Keratinocyte (primary cell): ENCODE results near the gene PGAM4. TPM values are rescaled to one million over a fixed set of nuclear protein-coding genes. Genes with fewer than 3 reads are reported as not detected.

Experiments used
- DNase-seq: peaks from one replicate; pipeline ENCODE4 v3.0.0-alpha.2; 2011; ENCODE audit warnings: low read depth, missing footprints, low spot score
- FAIRE-seq: peaks from 2 replicates; lab custom pipeline; 2011; peaks lifted over from hg19 to GRCh38; lab: Jason Lieb, UNC
- H2AFZ ChIP-seq: 2 replicates; pipeline ENCODE4 v1.6.0; 2012; ENCODE audit warnings: low read length, control low read depth, inconsistent platforms; ENCODE audit not compliant: control insufficient read depth
- H3K27ac ChIP-seq: 2 replicates; pipeline ENCODE4 v1.5.1; 2011; ENCODE audit warnings: low read length; ENCODE audit not compliant: control insufficient read depth, insufficient read depth
- H3K27me3 ChIP-seq: 3 replicates; pipeline ENCODE4 v1.6.0; 2011; ENCODE audit warnings: low read length; ENCODE audit not compliant: control insufficient read depth, insufficient read depth; ENCODE audit errors: extremely low read depth
- H3K36me3 ChIP-seq, 2 experiments: 2 replicates in 1 of 2; 3 replicates in 1 of 2; pipeline ENCODE4 v1.5.1; 2011; ENCODE audit warnings: low read length in 2 of 2, mild to moderate bottlenecking in 1 of 2; ENCODE audit not compliant: control insufficient read depth in 2 of 2, insufficient read depth in 2 of 2; ENCODE audit errors: extremely low read depth in 1 of 2
- H3K4me1 ChIP-seq: 3 replicates; pipeline ENCODE4 v1.5.1; 2011; ENCODE audit warnings: low read length; ENCODE audit not compliant: control insufficient read depth, insufficient read depth; ENCODE audit errors: extremely low read depth
- H3K4me2 ChIP-seq: 3 replicates; pipeline ENCODE4 v1.6.0; 2011; ENCODE audit warnings: low read depth, low read length; ENCODE audit not compliant: control insufficient read depth, insufficient read depth; ENCODE audit errors: extremely low read depth
- H3K4me3 ChIP-seq, 3 experiments: fragments of 200-600 bp in 1 of 3; sonication (generic) in 1 of 3; 2 replicates in 2 of 3; 3 replicates in 1 of 3; pipeline ENCODE4 v1.5.1; 2011 to 2016; ENCODE audit warnings: low read length in 3 of 3, mild to moderate bottlenecking in 3 of 3, control low read depth in 2 of 3, inconsistent platforms in 1 of 3, low read depth in 1 of 3, mixed read lengths in 1 of 3, mixed run types in 1 of 3, moderate library complexity in 1 of 3; ENCODE audit not compliant: control insufficient read depth in 2 of 3, insufficient read depth in 2 of 3; ENCODE audit errors: extremely low read depth in 1 of 3
- H3K79me2 ChIP-seq: 2 replicates; pipeline ENCODE4 v1.6.0; 2012; ENCODE audit warnings: low read length; ENCODE audit not compliant: control insufficient read depth, insufficient read depth
- H3K9ac ChIP-seq: 3 replicates; pipeline ENCODE4 v1.6.0; 2011; ENCODE audit warnings: low read length; ENCODE audit not compliant: control insufficient read depth, insufficient read depth; ENCODE audit errors: extremely low read depth
- H3K9me1 ChIP-seq: 3 replicates; pipeline ENCODE4 v1.6.0; 2011; ENCODE audit warnings: low read length; ENCODE audit not compliant: control insufficient read depth, insufficient read depth; ENCODE audit errors: extremely low read depth
- H3K9me3 ChIP-seq: 2 replicates; pipeline ENCODE4 v1.5.1; 2012; ENCODE audit warnings: low read depth, low read length; ENCODE audit not compliant: control insufficient read depth
- H4K20me1 ChIP-seq: 3 replicates; pipeline ENCODE4 v1.6.0; 2011; ENCODE audit warnings: low read length; ENCODE audit not compliant: control insufficient read depth, insufficient read depth; ENCODE audit errors: extremely low read depth
- CTCF ChIP-seq, 3 experiments: IDR thresholded peaks in 1 of 3; conservative IDR thresholded peaks in 1 of 3; optimal IDR thresholded peaks in 1 of 3; 2 replicates in 2 of 3; 3 replicates in 1 of 3; pipeline versions ENCODE3 to v1.5.1; 2011; ENCODE audit warnings: low read length in 3 of 3, mild to moderate bottlenecking in 3 of 3, moderate library complexity in 2 of 3, control low read depth in 1 of 3, inconsistent platforms in 1 of 3; ENCODE audit not compliant: insufficient read depth in 2 of 3; ENCODE audit errors: extremely low read depth in 1 of 3
- EZH2 ChIP-seq: IDR thresholded peaks from one replicate; pipeline ENCODE4 v1.6.1; 2012; ENCODE audit warnings: inconsistent platforms, mild to moderate bottlenecking, low read length, moderate library complexity
- dilution Hi-C: fragments of 300-500 bp; cut with MboI; formaldehyde crosslinking; loops from one replicate; pipeline ENCODE4 v1.7.0; 2020; ENCODE audit warnings: low sequenced_read_pairs; ENCODE audit not compliant: extremely low pct_ligation_motif_present
- polyA minus RNA-seq, 3 experiments: library from RNA; depleted of rRNA, polyadenylated mRNA; stranded (reverse); fragments of >200 nt; gene quantifications; 1 replicate in 1 of 3; 2 replicates in 1 of 3; 3 replicates in 1 of 3; pipeline ENCODE4 v1.2.3, GENCODE V29; 2011
- polyA plus RNA-seq, 5 experiments: library from polyadenylated mRNA; depleted of rRNA in 3 of 5; stranded (reverse) in 3 of 5; stranded (forward) in 1 of 5; unstranded in 1 of 5; fragments of >200 nt; gene quantifications; 1 replicate in 1 of 5; 2 replicates in 3 of 5; 3 replicates in 1 of 5; pipeline versions ENCODE4 v1.2.1 to v1.2.3, GENCODE V29; 2011 to 2012; ENCODE audit warnings: missing spikeins in 2 of 5, low read depth in 1 of 5, low replicate concordance in 1 of 5

PGAM4 gene
- polyA plus RNA-seq = 0.18 to 0.43 TPM (median 0.37 TPM) in 3 replicates
- polyA plus RNA-seq (2011; ENCODE audit: low read depth) = not detected
- polyA plus RNA-seq (2011; cell fraction: cytosol; rRNA removed) = 1.2 and 2.6 TPM in 2 replicates
- 0.24 and 1.5 TPM in 2 replicates for polyA plus RNA-seq (2011; cell fraction: nucleus; rRNA removed)
- polyA plus RNA-seq (2012; ENCODE audit: low replicate concordance) = 0.68 and 0.97 TPM in 2 replicates
- 0.36 to 0.95 TPM in 2 of 3 replicates, not detected in the other for polyA minus RNA-seq
- not detected for polyA minus RNA-seq (2011; cell fraction: cytosol; rRNA and poly(A)+ RNA removed)
- polyA minus RNA-seq (2011; cell fraction: nucleus; rRNA and poly(A)+ RNA removed) = not detected in 2 replicates

- Histone ChIP-seq H3K79me2 (no peaks in the 10 kb centered on the region), H3K9me3 (no peaks in the 10 kb centered on the region), H3K4me1 (no peaks in the 10 kb centered on the region), H4K20me1 (no peaks in the 10 kb centered on the region), H3K9ac (no peak within 1 kb of the TSS), H2AFZ (no peak within 1 kb of the TSS), H3K27me3 (no peaks in the 10 kb centered on the region), H3K4me2 (no peak within 1 kb of the TSS), H3K4me3 (no peak within 1 kb of the TSS), H3K9me1 (no peaks in the 10 kb centered on the region), H3K36me3 (no peaks in the 10 kb centered on the region), H3K27ac (no peak within 1 kb of the TSS)
- TF ChIP-seq CTCF (optimal IDR thresholded peaks at IDR 0.05 in 1 of 3, IDR thresholded peaks at IDR 0.05 in 1 of 3, conservative IDR thresholded peaks at IDR 0.05 in 1 of 3; ENCODE audit: extremely low read depth in 1 of 3, insufficient read depth in 2 of 3, low read length in 3 of 3) = no peak
- TF ChIP-seq EZH2 = no peak
- FAIRE-seq = no peak
- DNase-seq = no peak
- dilution Hi-C loops = no loop called here
Observed at GRCh38 chrX:77969538-77969937, at the start of gene PGAM4. TSS of gene PGAM4 (minus strand) at chrX:77969638. CDS start at chrX:77969638, 0 bp downstream.

GRCh38 chrX:78011846-78012245 lies 42.4 kb upstream of the PGAM4 start:
- Histone ChIP-seq H3K9me3 (no peaks in the 10 kb centered on the region), H3K4me3 (no peak overlapping the region), H3K4me1 (no peaks in the 10 kb centered on the region), H3K27ac (no peak overlapping the region), H4K20me1 (no peaks in the 10 kb centered on the region), H3K79me2 (no peaks in the 10 kb centered on the region), H2AFZ (no peak overlapping the region), H3K9me1 (no peaks in the 10 kb centered on the region), H3K9ac (no peak overlapping the region), H3K36me3 (no peaks in the 10 kb centered on the region), H3K27me3 (no peaks in the 10 kb centered on the region), H3K4me2 (no peak overlapping the region)
- TF ChIP-seq CTCF (optimal IDR thresholded peaks at IDR 0.05 in 1 of 3, IDR thresholded peaks at IDR 0.05 in 1 of 3, conservative IDR thresholded peaks at IDR 0.05 in 1 of 3; ENCODE audit: extremely low read depth in 1 of 3, insufficient read depth in 2 of 3, low read length in 3 of 3) (no peak), EZH2 (no peak)
- dilution Hi-C loops = no loop called here
- FAIRE-seq (no peak), DNase-seq (no peak)
